Pancreas (tissue), 10 donors: ENCODE data around the gene SMPDL3B. TPM values are rescaled to one million over a fixed set of nuclear protein-coding genes. Genes with fewer than 3 reads are reported as not detected.

Experiments
- ATAC-seq, 4 donors: fragments of 200-7000 bp; cut with Tn5 transposase; one replicate each; pipeline versions ENCODE4 v1.8.0 to v1.9.1; 2020; ENCODE audit warnings: mild to moderate bottlenecking in 4 of 4, moderate library complexity in 4 of 4
- DNase-seq, 6 donors: peaks; one replicate each; pipeline ENCODE4 v3.0.0-alpha.2; 2020
- FAIRE-seq: peaks from 2 replicates; lab custom pipeline; 2012; peaks lifted over from hg19 to GRCh38; lab: Jason Lieb, UNC
- H3K27ac ChIP-seq, 4 donors: fragments of 200-600 bp; sonication (generic); 1 replicate in 3 of 4; 2 replicates in 1 of 4; pipeline versions ENCODE4 v1.5.0 to v1.8.0; 2020
- H3K27me3 ChIP-seq, 4 donors: fragments of 200-600 bp; one replicate each; pipeline ENCODE4 v1.8.0; 2021
- H3K36me3 ChIP-seq, 3 donors: fragments of 200-600 bp; sonication (generic) in 1 of 3; one replicate each; pipeline versions ENCODE4 v1.5.0 to v1.8.0; 2020 to 2021
- H3K4me1 ChIP-seq, 3 donors: fragments of 200-600 bp; one replicate each; pipeline ENCODE4 v1.8.0; 2021
- H3K4me3 ChIP-seq, 4 donors: fragments of 200-600 bp; sonication (generic) in 2 of 4; one replicate each; pipeline versions ENCODE4 v1.5.0 to v1.8.0; 2020 to 2021
- H3K9me3 ChIP-seq, 4 donors: fragments of 200-600 bp; one replicate each; pipeline ENCODE4 v1.8.0; 2021
- CTCF ChIP-seq, 4 donors: fragments of 200-600 bp; sonication (generic) in 3 of 4; IDR thresholded peaks; one replicate each; pipeline versions ENCODE4 v1.5.0 to v1.8.0; 2021; ENCODE audit warnings: antibody characterized with exemption in 4 of 4
- WGBS, 2 donors: extraction: QIAGEN DNeasy Blood & Tissue Kit; methylation state at CpG; one replicate each; pipeline ENCODE4 v1.1.7; 2013; 5-methylcytosine and 5-hydroxymethylcytosine counted together
- intact Hi-C, 3 donors: fragments of 100-400 bp; cut with DNase I; formaldehyde crosslinking; loops; one replicate each; pipeline versions ENCODE4 v1.11.1 to v1.14.2; 2022
- polyA plus RNA-seq, 2 donors: library from polyadenylated mRNA; stranded (reverse); fragments of 200-250 nt; gene quantifications; one replicate each; pipeline ENCODE4 v1.2.3, GENCODE V29; 2013
- total RNA-seq, 6 donors: library from RNA; stranded (reverse); fragmentation: NEBNext Ultra II Directional in 4 of 6; extraction: Animal tissue kit (Norgen Biotek cat#: 25700) in 4 of 6; gene quantifications; one replicate each; pipeline versions ENCODE4 v1.2.1 to v1.2.4, GENCODE V29; 2021 to 2023
- donor health status: healthy with polysubstance abuse.
- donor health status: DM: no; HTN: no; CAD: no; lungs with moderate emphysema.
- donor health status: DM: no; HTN: no; CAD: no.
- donor health status: control.
- donor health status: control.
- donor health status: Bipolar disorder and iron deficiency.
- donor health status: DM: yes; HTN: yes; CAD: no.
- donor health status: DM: no; HTN: no; CAD: no.
- donor health status: DM: no; HTN: no; CAD: no.
- donor health status: DM: yes; HTN: yes; CAD: no.

Gene SMPDL3B
- total and polyA plus RNA-seq, 8 donors: 9.9 to 20.4 (median 16.6) TPM

DNA sequence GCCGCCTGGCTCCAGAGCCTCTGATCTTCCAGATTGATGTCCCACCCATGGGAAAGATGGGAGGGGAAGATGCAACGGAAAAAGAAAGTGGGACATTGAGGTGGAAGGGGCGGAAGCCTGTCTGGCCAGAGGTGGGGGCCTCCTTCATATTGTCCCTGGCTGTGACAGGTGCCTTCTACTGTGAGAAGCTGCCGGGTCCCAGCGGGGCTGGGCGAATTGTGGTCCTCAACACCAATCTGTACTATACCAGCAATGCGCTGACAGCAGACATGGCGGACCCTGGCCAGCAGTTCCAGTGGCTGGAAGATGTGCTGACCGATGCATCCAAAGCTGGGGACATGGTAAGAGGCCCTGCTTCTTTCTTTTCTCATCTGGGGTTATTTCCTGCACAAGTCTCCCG is 19.4 kb downstream of the SMPDL3B start:
- no peak for TF ChIP-seq CTCF (IDR thresholded peaks at IDR 0.05)
- no peak overlapping the region for H3K4me3 ChIP-seq
- WGBS, 2 donors: 93 to 94% methylated on average over 10 of the region's 10 CpGs
- H3K4me1 ChIP-seq: no peaks in the 10 kb centered on the region
- no peaks in the 10 kb centered on the region for H3K27me3 ChIP-seq
- no peaks in the 10 kb centered on the region for H3K36me3 ChIP-seq
- no peaks in the 10 kb centered on the region for H3K9me3 ChIP-seq
- intact Hi-C loops: no loop called here
- DNase-seq (no peak), ATAC-seq (no peak), FAIRE-seq (no peak)
- H3K27ac ChIP-seq: no peak overlapping the region

DNA sequence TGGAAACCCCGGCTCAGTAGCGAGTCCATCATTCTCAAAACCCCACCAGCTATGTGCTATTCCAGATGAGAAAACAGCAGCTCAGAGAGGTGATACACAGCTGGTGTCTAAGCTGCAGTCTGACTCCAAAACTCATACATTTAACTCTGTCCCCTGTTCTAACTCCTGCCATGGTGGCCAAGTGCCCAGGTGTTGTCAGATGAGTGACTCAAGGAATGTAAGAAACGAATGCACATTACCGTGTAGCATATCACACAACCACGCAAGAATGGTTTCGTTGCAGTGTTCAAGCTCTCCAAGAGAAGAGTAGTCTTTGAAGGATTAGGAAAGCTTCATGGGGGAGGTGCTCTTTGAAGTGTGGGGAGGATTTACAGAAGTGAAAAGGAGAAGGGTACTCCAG is 20.3 kb downstream of the SMPDL3B start:
- no peak for DNase-seq

DNA sequence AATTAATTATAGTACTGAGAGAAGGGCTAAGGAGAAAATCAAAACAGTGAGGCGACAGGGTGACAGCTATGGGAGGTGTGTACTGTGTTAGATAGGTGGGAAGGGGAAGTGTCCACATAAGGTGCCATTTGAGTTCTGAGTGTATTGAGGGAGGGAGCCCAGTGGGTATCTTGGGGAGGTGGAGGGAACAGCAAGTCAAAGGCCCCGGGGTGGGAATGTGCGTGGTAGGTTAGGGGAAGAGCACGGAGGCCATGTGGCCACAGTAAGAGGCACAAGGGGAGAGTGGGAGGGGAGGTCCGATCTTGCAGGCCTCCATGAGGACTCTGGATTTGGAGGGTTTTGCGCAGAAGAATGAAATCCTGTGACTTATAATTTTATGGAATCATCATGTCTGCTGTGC is 22.0 kb downstream of the SMPDL3B start:
- Histone ChIP-seq H3K27me3 (no peaks in the 10 kb centered on the region), H3K4me3 (no peak overlapping the region), H3K9me3 (no peaks in the 10 kb centered on the region), H3K36me3 (no peaks in the 10 kb centered on the region), H3K27ac (no peak overlapping the region), H3K4me1 (peaks cover 0 to 6% (median 2%) of the 10 kb centered on the region in 3 donors)
- DNase-seq (no peak), FAIRE-seq (no peak), ATAC-seq (no peak)
- intact Hi-C loops: no loop called here
- 80 to 82% methylated on average over 6 of the region's 6 CpGs for WGBS, 2 donors
- no peak for TF ChIP-seq CTCF (IDR thresholded peaks at IDR 0.05)

More for the DNA sequence above, 20.3 kb downstream of the SMPDL3B start:
- H3K4me1 ChIP-seq: no peaks in the 10 kb centered on the region
- WGBS, 2 donors: 82 to 85% methylated on average over 6 of the region's 6 CpGs
- intact Hi-C loops: no loop called here
- ATAC-seq: no peak
- no peaks in the 10 kb centered on the region for H3K27me3 ChIP-seq
- H3K27ac ChIP-seq: no peak overlapping the region
- no peak for FAIRE-seq
- H3K4me3 ChIP-seq: no peak overlapping the region
- TF ChIP-seq CTCF (IDR thresholded peaks at IDR 0.05): no peak
- no peaks in the 10 kb centered on the region for H3K9me3 ChIP-seq
- no peaks in the 10 kb centered on the region for H3K36me3 ChIP-seq

DNA sequence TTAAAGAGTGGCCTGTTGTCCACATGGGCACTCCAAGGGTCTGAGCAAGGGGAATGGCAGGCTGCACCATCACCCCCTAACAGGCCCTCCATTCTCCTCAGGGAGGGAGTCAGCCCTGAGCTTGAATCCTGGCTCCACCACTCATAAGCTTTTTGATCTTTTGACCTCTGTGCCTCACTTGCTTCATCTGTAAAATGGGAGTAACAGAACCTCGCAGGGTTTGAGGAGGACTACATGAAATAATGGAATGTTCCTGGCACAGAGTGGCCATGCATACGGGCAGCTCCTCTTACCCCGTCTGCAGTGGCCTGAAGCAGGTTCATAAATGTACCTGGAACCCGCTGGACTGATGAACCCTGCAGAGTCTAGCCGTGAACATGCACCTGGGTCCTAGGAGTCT is 22.9 kb downstream of the SMPDL3B start:
- 83 to 86% methylated on average over 5 of the region's 5 CpGs for WGBS, 2 donors
- no peak for ATAC-seq
- Histone ChIP-seq H3K9me3 (no peaks in the 10 kb centered on the region), H3K36me3 (no peaks in the 10 kb centered on the region), H3K27me3 (no peaks in the 10 kb centered on the region), H3K4me3 (no peak overlapping the region), H3K4me1 (peaks cover 0 to 6% (median 4%) of the 10 kb centered on the region in 3 donors), H3K27ac (no peak overlapping the region)
- intact Hi-C loops: no loop called here
- no peak for DNase-seq
- no peak for TF ChIP-seq CTCF (IDR thresholded peaks at IDR 0.05)
- no peak for FAIRE-seq

DNA sequence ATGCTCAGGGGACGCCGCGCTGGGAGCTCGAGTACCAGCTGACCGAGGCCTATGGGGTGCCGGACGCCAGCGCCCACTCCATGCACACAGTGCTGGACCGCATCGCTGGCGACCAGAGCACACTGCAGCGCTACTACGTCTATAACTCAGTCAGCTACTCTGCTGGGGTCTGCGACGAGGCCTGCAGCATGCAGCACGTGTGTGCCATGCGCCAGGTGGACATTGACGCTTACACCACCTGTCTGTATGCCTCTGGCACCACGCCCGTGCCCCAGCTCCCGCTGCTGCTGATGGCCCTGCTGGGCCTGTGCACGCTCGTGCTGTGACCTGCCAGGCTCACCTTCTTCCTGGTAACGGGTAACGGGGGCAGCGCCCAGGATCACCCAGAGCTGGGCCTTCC is 23.7 kb downstream of the SMPDL3B start:
- intact Hi-C loops: no loop called here
- peak in 4 of 6 donors; percentile 26 to 82 (median 54) for DNase-seq
- Histone ChIP-seq H3K27me3 (no peaks in the 10 kb centered on the region), H3K4me3 (no peak overlapping the region), H3K36me3 (no peaks in the 10 kb centered on the region), H3K9me3 (no peaks in the 10 kb centered on the region), H3K4me1 (peaks cover 0 to 6% (median 4%) of the 10 kb centered on the region in 3 donors), H3K27ac (no peak overlapping the region)
- ATAC-seq: no peak
- no peak for FAIRE-seq
- 97% methylated on average over 26 of the region's 26 CpGs for WGBS, 2 donors
- TF ChIP-seq CTCF (IDR thresholded peaks at IDR 0.05): no peak
